GM19193 (cell line): ENCODE measurements around the gene PTPN11.

ENCODE experiments used
- POLR2A ChIP-seq: IDR thresholded peaks from 4 replicates; pipeline ENCODE4 v1.6.1; 2011; ENCODE audit not compliant: insufficient read depth, insufficient read length; ENCODE audit errors: extremely low read depth

The PTPN11 gene

DNA sequence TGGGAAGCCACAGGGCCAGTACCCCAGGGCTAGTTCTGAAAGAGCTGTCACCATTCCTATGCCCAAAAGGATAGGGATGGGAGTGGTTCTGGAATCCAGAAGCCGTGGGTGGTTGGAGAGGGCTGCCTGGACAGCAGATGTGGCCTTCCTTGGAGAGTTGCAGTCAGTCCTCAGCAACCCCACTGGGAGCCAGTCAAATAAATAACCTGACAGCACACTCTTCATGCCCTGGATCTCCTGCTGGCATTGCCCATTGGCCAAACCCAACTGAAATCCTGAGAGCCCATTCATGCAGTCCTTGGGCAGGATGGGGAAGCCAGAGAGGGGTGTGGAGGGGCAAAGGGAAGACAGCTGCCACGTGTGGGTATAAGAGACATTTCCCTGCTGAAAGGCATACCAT is 128.2 kb downstream of the PTPN11 start:
- no peak for TF ChIP-seq POLR2A

DNA sequence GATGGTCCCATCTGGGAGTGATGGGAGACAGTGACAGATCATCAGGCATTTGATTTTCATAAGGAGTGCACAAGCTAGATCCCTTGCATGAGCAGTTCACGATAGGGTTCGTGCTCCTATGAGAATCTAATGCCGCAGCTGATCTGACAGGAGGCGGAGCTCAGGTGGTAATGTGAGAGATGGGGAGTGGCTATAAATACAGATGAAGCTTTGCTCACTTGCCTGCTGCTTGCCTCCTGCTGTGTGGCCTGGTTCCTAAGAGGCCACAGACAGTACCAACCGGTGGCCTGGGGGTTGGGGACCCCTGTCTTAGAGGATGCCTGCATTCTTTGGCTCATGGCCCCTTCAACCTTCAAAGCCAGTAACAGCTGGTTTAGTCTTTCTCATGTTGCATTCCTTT is 130.3 kb downstream of the PTPN11 start:
- TF ChIP-seq POLR2A = no peak

- no peak for TF ChIP-seq POLR2A
These were observed 132.9 kb downstream of the PTPN11 start for GRCh38 chr12:112551681-112552080.

- no peak for TF ChIP-seq POLR2A
These were observed 137.0 kb downstream of the PTPN11 start for GRCh38 chr12:112555621-112556233.

DNA sequence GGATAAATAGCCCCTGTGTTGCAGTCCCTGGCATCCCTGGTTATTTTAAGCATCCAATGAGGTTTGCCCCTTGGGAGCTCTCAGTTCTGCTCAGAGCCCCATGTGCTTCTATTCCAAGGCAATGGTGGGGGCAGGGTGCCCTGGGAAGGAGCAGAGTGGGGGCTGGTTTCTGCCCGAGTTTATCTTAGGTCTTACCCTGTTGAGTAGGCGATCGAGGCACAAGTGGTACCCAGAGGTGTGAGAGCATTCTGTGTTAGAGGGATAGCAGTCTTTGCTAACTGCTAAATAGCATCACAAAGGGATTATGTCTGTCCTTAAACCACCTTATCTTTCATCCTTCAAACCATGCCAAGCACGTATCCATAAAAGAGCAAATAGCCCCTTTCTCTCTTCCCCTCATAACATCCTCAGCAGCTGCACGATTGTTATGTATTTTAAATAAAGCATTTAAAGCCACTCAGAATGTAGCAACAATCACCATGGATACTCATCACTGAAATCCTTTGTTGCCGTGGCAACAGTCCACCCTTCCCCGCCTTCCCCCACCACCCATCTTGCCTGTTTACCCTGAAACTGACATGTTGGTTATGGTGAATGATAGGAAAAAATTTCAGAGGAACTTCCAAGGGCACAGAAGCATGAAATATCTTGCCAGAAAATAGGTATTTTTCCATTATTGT is 139.3 kb downstream of the PTPN11 start:
- no peak for TF ChIP-seq POLR2A
